Smooth muscle cell of the brain vasculature (primary cell): ENCODE results near the gene CYB5B.

ENCODE experiments used
- DNase-seq: peaks from one replicate; pipeline ENCODE4 v3.0.0-alpha.2; 2012; ENCODE audit warnings: low read depth, low spot score

CYB5B gene

DNA sequence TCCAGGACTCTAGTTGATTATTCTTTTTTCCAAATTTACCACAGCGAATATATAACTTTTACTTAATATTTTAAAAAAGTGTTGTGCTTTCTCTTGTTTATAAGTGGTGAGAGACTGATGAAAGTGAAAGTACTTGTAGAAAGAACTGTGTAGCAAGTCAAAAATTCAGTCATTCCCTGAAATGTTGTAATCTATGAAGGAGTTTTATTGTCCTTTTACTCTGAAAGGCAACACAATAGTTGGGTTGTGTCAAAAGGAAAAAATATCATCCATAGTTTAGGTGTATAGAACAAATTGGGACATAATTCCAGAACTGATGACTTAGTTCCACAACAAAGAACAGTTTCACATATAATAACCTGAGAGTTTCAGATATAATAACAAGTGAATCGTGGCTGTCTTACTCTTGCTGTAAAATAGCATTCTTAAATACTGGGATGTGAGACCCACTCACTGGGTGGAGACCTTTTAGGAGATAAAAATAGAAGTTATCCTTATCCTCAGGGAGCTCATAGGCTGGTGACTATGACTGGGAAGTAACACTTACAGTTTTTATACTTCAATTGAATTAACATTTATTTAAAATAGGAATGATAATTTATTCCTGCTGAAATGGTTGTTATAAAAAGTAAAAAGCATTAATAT is 20.6 kb downstream of the CYB5B start:
- DNase-seq: no peak

- DNase-seq: no peak
Observed at GRCh38 chr16:69448470-69449193, 24.2 kb downstream of the CYB5B start.

GRCh38 chr16:69451166-69451565 is 26.7 kb downstream of the CYB5B start:
- DNase-seq: no peak

DNA sequence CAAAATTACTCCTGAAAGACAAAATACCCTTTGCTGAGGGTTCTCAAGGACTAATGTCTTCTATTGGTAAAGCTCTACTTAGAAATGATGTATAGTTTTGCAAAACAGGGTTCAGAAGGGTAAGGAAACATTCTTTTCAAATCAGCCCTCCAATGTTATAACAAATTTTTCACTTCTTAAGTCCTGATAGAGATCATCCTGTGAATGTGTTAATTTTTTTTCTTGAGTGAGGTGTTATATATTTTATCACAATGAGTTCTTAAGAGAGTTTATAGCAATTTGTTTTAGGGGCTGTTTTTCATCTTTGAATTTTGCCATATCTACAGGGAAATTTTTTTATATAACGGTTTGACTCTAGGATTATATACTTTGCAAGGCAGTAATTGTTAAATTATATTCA is 29.5 kb downstream of the CYB5B start:
- DNase-seq: no peak

DNA sequence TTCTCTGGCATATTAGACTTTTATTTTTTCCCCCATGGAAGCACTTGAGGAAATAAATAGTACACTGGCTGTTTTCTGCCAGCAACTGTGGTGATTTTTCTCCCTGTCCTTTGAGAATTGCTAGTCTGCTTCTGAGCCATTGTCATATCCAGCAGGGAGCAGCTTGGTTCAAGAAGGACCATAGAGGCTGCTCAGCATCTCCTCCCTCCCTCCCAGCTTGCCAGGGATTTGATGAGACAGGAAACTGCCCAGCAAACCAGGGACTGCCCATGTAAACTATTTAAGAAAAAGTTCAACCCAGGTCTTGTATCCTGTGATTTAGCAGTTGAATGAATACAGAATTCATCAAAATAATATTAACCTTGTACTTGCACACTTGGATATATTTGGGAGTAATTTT is 39.5 kb downstream of the CYB5B start:
- no peak for DNase-seq

DNA sequence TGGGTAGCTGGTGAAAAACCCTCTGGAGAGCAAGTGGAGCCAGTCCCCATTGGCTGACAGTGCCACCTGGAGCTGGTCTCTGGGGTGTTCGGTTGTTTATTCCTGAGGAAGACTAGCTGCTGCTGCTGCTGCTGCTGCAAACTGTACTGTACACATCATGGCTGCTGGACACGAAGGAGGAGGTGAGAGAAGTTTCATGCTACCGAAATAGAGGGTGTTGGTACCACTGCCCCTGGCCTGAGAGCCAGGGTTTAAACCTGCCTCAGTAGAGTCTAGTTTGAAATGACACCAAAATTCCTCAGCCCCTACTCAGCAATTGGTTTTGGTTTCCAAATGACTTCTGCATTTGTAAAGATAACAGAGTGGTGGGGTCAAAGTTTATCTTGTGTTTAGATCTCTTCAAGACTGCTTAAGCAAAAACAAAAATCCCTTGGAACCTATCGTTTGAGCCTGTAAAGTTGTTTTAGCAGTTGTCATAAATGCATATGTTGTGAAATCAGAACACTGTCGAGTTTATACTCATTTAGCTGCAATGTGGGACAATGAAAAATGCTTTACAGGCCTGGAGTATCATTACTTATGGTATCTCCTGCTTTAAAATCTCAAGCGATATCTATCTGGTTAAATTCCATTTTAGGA is 40.8 kb downstream of the CYB5B start:
- DNase-seq: no peak

DNA sequence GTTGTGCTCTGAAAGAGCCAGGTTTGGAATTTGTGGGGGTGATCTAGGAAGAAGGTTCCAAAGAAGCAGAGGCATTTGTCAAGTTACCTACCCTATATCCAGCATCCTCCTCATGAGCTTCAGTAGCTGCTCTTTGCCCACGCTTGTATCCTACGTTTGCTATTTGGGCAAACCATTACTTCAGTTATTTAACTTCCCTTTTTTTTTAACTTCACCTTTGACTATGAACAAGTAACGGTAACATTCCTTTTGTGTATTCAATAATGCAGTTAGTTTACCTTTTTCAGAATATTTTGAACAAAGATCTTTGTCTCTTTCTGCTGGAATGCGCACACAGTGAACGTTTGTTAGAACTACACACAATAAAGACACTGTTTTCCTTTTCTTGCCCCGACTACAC is 41.5 kb downstream of the CYB5B start:
- no peak for DNase-seq

DNA sequence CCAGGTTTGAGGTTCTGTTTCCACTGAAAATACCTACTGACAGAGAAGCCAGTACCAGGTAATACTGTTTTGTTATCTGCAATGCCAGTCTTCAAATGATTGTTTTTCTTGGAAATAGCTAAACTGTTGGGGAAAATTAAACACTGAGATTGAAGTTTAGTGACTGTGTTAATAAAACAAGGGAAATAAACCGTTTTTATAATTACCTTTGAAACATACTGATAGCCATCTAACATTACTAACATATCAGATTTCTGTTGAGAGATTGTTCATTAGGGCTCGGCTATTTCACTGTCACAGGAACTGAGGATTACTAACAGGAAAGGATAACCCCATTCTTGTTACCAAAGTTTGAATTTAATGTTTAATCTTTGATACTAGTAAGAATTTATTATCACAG is 42.1 kb downstream of the CYB5B start:
- no peak for DNase-seq

DNA sequence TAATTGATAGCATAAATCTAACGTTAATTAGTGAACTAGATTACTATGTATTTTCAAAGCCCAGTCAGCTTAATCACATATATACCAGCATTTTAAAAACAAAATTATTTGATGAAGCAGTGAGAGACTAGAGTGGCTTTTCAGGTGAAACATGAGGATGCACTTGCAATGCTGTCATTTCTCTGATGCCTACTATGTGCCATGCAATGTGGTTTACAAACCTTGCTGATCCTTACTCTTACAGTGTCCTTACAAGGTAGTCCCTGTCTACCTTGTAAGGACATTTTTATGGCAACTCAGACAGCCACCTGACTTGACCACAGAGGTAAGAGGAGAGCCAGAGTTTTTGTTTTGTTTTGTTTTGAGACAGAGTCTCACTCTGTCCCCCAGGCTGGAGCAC is 42.7 kb downstream of the CYB5B start:
- DNase-seq: no peak

- no peak for DNase-seq
Observed at GRCh38 chr16:69467531-69468204, 43.2 kb downstream of the CYB5B start.

- DNase-seq: no peak
Observed at GRCh38 chr16:69469807-69470561, 45.6 kb downstream of the CYB5B start.

GRCh38 chr16:69471121-69471520 is 46.7 kb downstream of the CYB5B start:
- no peak for DNase-seq

DNA sequence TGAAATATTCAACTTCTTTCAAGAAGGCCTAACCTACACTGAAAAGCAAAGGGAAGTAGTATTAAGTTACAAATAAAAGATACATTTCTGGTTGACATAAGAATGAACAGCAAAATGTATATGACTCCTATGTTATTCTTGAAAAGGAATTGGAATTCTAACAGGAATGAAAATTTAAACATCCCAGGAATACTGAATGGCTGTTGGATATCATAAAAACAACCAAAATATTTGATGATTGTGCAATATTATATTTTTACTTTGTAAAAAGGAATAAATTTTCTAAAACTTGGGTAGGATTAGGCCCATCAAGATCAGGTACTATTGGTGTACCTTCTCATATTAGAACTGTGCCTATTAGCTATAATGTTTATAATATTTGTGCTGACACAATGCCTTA is 50.0 kb downstream of the CYB5B start:
- no peak for DNase-seq

DNA sequence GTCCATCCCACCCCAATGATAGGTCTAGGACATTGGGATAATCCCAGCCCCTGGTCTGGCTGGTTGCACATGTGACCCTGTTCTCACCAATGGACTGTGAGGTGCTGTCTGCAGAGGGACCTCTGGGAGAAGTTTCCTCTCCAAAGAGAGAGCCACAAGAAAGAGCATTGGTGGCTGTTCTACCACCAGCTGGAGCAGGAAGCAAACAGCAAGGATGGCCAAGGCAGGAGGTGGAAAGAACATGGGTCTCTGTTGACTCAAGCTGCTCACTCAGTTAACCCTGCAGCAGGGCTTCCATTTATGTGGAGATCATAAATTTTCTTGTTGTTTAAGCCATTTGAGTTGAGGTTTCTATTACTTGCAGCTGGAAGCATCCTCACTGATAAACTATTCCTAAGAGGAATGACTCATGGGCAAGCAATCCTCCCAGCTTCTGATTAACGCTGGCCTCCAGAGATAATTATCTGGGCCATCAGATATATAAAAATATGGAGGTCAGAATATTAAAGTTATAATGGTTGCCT is 52.6 kb downstream of the CYB5B start:
- DNase-seq: peak; percentile 43

DNA sequence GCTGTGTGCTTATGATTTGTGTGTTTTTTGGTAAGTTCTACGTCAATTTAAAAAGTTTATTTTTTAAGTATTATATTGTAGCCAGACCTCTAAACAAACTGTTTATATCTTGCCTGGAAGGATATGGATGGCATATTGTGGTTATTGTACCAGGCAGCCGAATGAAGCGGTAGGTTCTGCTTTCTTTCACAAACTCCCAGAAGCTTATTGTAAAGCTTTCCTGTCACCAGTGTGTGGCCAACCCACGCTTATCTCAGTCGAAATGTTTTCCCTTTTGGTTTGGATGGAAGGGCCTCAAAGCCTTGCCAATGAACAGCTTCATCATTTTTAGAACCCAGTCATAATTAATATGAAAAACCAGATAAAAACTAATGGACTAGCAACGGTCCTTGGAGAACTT is 53.1 kb downstream of the CYB5B start:
- no peak for DNase-seq

- no peak for DNase-seq
Observed at GRCh38 chr16:69478685-69479084, 54.3 kb downstream of the CYB5B start.

GRCh38 chr16:69479775-69480174 is 55.4 kb downstream of the CYB5B start:
- DNase-seq: no peak

DNA sequence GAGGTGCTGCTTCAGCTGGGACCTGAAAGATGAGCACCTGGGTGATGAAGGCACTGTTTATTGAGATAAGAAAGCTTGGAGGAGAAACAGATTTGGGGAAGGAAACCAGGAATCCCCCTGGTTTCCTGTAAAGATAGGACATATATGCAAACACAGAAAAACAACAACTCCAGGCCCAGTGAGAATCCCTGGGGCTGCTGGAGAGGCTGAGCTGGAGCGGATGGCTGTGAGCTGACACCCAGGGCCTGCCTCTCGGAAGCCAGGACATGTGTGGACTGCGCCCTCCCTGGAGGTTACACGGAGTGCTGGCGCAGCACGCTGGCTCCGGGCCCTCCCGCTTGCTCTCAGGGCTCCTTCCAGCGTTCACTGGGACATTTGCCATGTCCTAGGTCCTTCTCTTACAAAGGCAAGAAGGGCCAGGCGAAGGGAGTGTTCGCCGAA is 57.5 kb downstream of the CYB5B start:
- peak; percentile 3 for DNase-seq

GRCh38 chr16:69482410-69482991 is 58.1 kb downstream of the CYB5B start:
- DNase-seq: peak; percentile 82

DNA sequence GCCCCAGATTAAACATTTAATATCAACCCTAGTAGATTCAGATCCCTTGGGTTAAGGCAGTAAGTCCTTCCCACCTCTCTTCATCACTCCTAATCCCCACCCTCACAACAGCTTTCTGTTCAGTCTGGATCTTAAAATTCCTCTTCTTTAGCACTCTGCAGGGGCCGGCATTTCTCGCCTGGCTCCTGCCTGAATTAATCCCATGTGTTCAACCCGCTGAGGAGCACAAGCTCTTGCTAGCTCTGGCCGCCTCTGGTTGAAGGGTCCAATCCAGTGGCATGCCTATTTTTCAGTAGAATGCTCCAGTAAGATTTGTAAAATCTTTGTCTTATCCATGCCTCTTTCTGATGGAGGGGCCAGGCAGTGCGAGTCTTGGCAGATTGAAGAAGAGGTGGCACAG is 59.2 kb downstream of the CYB5B start:
- no peak for DNase-seq

- DNase-seq: no peak
Observed at GRCh38 chr16:69485361-69485760, 60.9 kb downstream of the CYB5B start.
